GM12874 (cell line): Measurements from ENCODE around the gene ART3.

Experiments used
- TF ChIP-seq, protein P1 (sequence below): IDR thresholded peaks from 2 replicates; pipeline ENCODE4 v1.5.1; 2011; ENCODE audit warnings: low read depth, mild to moderate bottlenecking, control low read depth, low read length, moderate library complexity; ENCODE audit not compliant: insufficient read depth

ART3 gene

GRCh38 chr4:76127754-76128153 is 53.2 kb downstream of the ART3 start:
- TF ChIP-seq, protein P1, sequence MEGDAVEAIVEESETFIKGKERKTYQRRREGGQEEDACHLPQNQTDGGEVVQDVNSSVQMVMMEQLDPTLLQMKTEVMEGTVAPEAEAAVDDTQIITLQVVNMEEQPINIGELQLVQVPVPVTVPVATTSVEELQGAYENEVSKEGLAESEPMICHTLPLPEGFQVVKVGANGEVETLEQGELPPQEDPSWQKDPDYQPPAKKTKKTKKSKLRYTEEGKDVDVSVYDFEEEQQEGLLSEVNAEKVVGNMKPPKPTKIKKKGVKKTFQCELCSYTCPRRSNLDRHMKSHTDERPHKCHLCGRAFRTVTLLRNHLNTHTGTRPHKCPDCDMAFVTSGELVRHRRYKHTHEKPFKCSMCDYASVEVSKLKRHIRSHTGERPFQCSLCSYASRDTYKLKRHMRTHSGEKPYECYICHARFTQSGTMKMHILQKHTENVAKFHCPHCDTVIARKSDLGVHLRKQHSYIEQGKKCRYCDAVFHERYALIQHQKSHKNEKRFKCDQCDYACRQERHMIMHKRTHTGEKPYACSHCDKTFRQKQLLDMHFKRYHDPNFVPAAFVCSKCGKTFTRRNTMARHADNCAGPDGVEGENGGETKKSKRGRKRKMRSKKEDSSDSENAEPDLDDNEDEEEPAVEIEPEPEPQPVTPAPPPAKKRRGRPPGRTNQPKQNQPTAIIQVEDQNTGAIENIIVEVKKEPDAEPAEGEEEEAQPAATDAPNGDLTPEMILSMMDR, result no peak

- TF ChIP-seq, protein P1, result no peak
These were observed 66.7 kb downstream of the ART3 start for GRCh38 chr4:76141241-76141640.

DNA sequence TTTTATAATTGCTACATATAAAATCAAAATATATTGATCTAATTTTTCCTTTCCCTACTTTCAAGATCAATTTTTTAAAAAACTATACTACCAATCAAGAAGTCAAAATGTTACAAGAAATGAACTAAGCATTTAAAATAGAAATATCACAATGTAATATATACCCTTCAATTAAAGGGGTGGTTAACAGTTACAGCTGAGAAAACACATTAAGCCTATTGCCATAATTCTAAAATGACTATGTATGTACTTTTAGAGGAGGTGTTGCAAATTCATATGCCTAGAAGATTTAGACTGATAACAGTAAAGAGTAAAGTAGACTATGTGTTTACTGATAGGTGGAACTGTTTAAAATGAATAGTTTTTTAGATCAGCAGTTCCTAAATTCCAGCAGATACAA is 70.0 kb downstream of the ART3 start:
- TF ChIP-seq, protein P1, result no peak

- TF ChIP-seq, protein P1, result no peak
These were observed 73.1 kb downstream of the ART3 start for GRCh38 chr4:76147454-76148141.

DNA sequence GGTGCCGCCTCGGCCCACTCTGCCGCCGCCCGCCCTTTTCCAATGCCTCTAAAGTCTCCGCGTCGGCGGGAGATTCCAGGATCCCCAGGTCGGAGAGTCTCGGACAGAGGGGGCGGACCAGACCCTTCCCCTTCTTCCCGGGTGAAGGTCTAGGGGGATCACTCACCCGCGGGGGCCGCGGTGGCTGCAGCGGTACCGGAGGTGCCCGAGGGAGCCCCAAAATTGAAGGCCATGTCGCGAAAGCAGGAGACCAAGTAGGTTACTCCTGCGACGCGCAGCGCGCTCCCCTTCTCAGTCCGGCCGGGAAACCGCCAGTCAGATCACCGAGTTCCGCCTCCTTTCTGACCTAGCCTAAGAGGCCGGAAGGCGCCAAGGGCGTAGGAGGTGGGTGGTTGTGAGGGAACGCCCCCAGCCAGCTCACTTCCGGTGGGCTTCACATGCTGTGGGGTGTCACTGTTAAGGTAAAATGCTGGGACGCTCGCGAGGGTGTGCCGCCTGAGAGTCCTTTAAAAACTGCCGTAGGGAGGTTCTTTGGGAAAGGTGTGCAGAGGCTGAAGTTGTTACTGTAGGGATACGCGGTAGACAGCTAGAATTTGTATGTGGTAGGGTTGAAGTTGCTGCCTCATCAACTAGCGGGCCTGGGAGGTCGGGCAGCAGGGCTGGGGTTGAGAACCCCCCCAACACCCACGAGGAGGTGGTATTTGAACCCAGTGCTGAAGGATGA is 73.8 kb downstream of the ART3 start, which contains the start of gene NUP54:
Gene NUP54 (minus strand): TSS at position 256 of the 724 bp plus-strand sequence. CDS start 23 bp downstream, at position 233.
- TF ChIP-seq, protein P1, result no peak

- TF ChIP-seq, protein P1, result no peak
These were observed 78.8 kb downstream of the ART3 start for GRCh38 chr4:76153356-76153755.

DNA sequence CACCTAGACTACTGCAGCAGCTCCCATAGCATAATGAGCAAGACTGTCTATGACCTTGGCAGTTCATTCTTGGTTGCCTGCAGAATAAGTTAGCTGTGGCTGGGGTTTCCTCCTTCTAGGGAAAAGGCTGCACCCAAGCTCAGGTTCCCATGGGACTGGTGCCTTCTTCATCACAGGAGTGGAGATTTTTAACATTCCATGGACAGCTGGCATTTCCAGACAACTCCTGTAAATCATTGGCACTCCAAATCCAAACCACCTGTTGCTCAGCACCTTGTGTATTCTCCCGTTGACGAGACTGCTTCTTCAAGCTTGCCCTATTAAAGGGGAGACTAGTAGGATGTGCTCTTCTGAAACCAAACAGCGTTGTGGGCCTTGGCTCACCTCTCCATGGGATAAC is 81.5 kb downstream of the ART3 start:
- TF ChIP-seq, protein P1, result no peak
